PC-3 (cell line): Measurements from ENCODE around the gene NME7. TPM values are rescaled to one million over a fixed set of nuclear protein-coding genes. Genes with fewer than 3 reads are reported as not detected.

Source experiments
- ATAC-seq: fragments of 200-7000 bp; cut with Tn5 transposase; 2 replicates; pipeline ENCODE4 v1.9.1; 2020; ENCODE audit warnings: mild to moderate bottlenecking, moderate library complexity
- BruUV-seq: library from RNA; stranded (reverse); fragments of 400-500 nt; replicated peaks from 2 replicates; lab custom pipeline; 2021; lab: Mats Ljungman, UMichigan
- CTCF ChIA-PET: fragments of 300-600 bp; sonication (Branson Sonifier 250); formaldehyde crosslinking; loops from one replicate; lab custom pipeline; 2022; ENCODE audit warnings: antibody characterized with exemption; lab: Charles Lee
- POLR2A ChIA-PET: fragments of 300-600 bp; sonication (Branson Sonifier 250); formaldehyde crosslinking; loops from one replicate; lab custom pipeline; 2022; ENCODE audit warnings: antibody characterized with exemption; ENCODE audit not compliant: unreplicated experiment; lab: Charles Lee
- DNase-seq: peaks from one replicate; pipeline ENCODE4 v3.0.0-alpha.2; 2015
- H2AFZ ChIP-seq: fragments of 300-600 bp; sonication (generic); 2 replicates; pipeline ENCODE4 v1.6.0; 2016; ENCODE audit warnings: antibody characterized with exemption, low read length
- H3F3A ChIP-seq: fragments of 300-600 bp; sonication (generic); one replicate; pipeline ENCODE4 v1.6.0; 2017; ENCODE audit warnings: antibody characterized with exemption, low read length, control low read depth, mild to moderate bottlenecking; ENCODE audit not compliant: unreplicated experiment
- H3K27ac ChIP-seq: fragments of 300-600 bp; sonication (generic); 2 replicates; pipeline ENCODE4 v1.5.1; 2016; ENCODE audit warnings: mild to moderate bottlenecking, low read length
- H3K27me3 ChIP-seq: fragments of 300-600 bp; sonication (generic); 2 replicates; pipeline ENCODE4 v1.6.1; 2016; ENCODE audit warnings: low read length, mixed read lengths
- H3K36me3 ChIP-seq: fragments of 300-600 bp; sonication (generic); 2 replicates; pipeline ENCODE4 v1.6.1; 2016; ENCODE audit warnings: low read depth, mixed run types, low read length, mixed read lengths
- H3K4me1 ChIP-seq: fragments of 300-600 bp; sonication (generic); 2 replicates; pipeline ENCODE4 v1.5.1; 2016; ENCODE audit warnings: low read length; ENCODE audit not compliant: insufficient read depth
- H3K4me2 ChIP-seq: fragments of 300-600 bp; sonication (generic); 2 replicates; pipeline ENCODE4 v1.6.0; 2016; ENCODE audit warnings: low read length
- H3K4me3 ChIP-seq: fragments of 300-600 bp; sonication (generic); 2 replicates; pipeline ENCODE4 v1.5.1; 2016; ENCODE audit warnings: mild to moderate bottlenecking, low read length, mixed read lengths
- H3K79me2 ChIP-seq: fragments of 300-600 bp; sonication (generic); 2 replicates; pipeline ENCODE4 v1.6.1; 2017; ENCODE audit warnings: low read length, mixed read lengths
- H3K9ac ChIP-seq: fragments of 300-600 bp; sonication (generic); 2 replicates; pipeline ENCODE4 v1.6.0; 2016; ENCODE audit warnings: mild to moderate bottlenecking, low read length
- H3K9me2 ChIP-seq: fragments of 300-600 bp; sonication (generic); replicated peaks from 2 replicates; pipeline ENCODE4 v1.6.1; 2016; ENCODE audit warnings: mixed run types, low read length, mixed read lengths
- H3K9me3 ChIP-seq: fragments of 300-600 bp; sonication (generic); 2 replicates; pipeline ENCODE4 v1.6.1; 2016; ENCODE audit warnings: low read length, mixed read lengths
- H4K20me1 ChIP-seq: fragments of 300-600 bp; sonication (generic); 2 replicates; pipeline ENCODE4 v1.6.1; 2016; ENCODE audit warnings: low read length, mixed read lengths
- EZH2 ChIP-seq: fragments of 300-600 bp; sonication (generic); IDR thresholded peaks from one replicate; pipeline ENCODE4 v1.6.1; 2017; ENCODE audit warnings: antibody characterized with exemption, mild to moderate bottlenecking, low read length; ENCODE audit not compliant: unreplicated experiment
- EZH2phosphoT487 ChIP-seq: fragments of 300-600 bp; sonication (generic); IDR thresholded peaks from 2 replicates; pipeline ENCODE4 v1.6.1; 2018; ENCODE audit warnings: mild to moderate bottlenecking, antibody characterized with exemption, low read length, borderline replicate concordance
- intact Hi-C: fragments of 100-400 bp; cut with micrococcal nuclease; formaldehyde crosslinking; loops from 2 replicates; pipeline ENCODE4 v1.9.0; 2023
- total RNA-seq: library from RNA; depleted of rRNA; stranded (reverse); fragments of >200 nt; gene quantifications from 2 replicates; pipeline ENCODE4 v1.2.3, GENCODE V29; 2014
- TF ChIP-seq, protein P1 (sequence below): fragments of 300-600 bp; sonication (generic); conservative IDR thresholded peaks from 2 replicates; pipeline ENCODE4 v1.5.1; 2017; ENCODE audit warnings: antibody characterized with exemption, low read depth, mild to moderate bottlenecking, low read length

NME7 gene
- total RNA-seq, 1 experiment from 2014 or later = 18.9 TPM

DNA sequence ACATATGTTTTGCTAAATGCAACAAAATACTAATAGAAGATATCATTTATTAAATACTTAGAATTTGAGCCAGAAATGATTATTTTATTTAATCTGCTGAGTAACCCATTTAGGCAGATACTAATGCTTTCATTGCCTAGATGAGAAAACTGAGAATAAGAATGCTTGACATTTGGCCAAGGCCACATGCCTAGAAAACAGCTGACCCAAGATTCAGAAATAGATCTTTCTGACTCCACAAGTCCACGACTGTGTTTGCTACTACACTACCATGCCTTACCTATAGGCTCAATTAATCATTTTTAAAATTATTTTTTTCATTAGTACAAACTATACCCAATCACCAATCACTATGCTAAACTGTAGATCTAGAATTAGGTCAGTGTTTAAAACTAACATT is 131.5 kb downstream of the NME7 start:
- intact Hi-C loops = no loop called here
- no peak overlapping the region for H2AFZ ChIP-seq

DNA sequence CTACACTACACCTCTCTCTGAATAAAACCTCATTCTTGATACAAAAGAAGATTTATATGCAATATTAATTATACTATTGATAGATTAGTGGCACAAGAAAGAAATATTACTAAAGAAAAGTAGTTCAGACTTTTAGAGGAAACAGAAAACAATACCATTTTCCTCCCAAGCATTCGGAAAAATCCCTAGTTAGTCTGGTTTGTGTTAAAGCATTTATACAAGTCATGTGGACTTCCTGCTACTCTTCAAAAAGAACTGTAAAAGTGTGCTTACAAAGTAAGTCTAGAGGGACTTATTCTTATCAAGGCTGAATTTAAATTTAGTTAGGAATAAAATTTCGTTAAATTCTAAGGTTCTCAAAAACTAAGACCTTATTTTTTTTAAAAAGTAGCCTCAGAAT is 132.0 kb downstream of the NME7 start:
- Histone ChIP-seq H3K9me2 (no peaks in the 10 kb centered on the region), H3K4me1 (peaks cover 5% of the 10 kb centered on the region), H3K9ac (no peak overlapping the region), H3K9me3 (no peaks in the 10 kb centered on the region), H3K27ac (no peak overlapping the region), H3K4me3 (no peak overlapping the region), H3K79me2 (no peaks in the 10 kb centered on the region), H4K20me1 (no peaks in the 10 kb centered on the region), H3K4me2 (no peak overlapping the region), H2AFZ (no peak overlapping the region), H3K27me3 (no peaks in the 10 kb centered on the region), H3K36me3 (no peaks in the 10 kb centered on the region), H3F3A (no peaks in the 10 kb centered on the region)
- no peak for ATAC-seq
- intact Hi-C loops = no loop called here
- BruUV-seq = no TSS peak
- ChIA-PET POLR2A (no interaction called here), CTCF (no interaction called here)
- no peak for DNase-seq
- TF ChIP-seq EZH2 = no peak
- TF ChIP-seq EZH2phosphoT487 = no peak
- TF ChIP-seq, protein P1, sequence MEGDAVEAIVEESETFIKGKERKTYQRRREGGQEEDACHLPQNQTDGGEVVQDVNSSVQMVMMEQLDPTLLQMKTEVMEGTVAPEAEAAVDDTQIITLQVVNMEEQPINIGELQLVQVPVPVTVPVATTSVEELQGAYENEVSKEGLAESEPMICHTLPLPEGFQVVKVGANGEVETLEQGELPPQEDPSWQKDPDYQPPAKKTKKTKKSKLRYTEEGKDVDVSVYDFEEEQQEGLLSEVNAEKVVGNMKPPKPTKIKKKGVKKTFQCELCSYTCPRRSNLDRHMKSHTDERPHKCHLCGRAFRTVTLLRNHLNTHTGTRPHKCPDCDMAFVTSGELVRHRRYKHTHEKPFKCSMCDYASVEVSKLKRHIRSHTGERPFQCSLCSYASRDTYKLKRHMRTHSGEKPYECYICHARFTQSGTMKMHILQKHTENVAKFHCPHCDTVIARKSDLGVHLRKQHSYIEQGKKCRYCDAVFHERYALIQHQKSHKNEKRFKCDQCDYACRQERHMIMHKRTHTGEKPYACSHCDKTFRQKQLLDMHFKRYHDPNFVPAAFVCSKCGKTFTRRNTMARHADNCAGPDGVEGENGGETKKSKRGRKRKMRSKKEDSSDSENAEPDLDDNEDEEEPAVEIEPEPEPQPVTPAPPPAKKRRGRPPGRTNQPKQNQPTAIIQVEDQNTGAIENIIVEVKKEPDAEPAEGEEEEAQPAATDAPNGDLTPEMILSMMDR = no peak

More for the DNA sequence above, 131.5 kb downstream of the NME7 start:
- Histone ChIP-seq H3K36me3 (no peaks in the 10 kb centered on the region), H3K9me2 (no peaks in the 10 kb centered on the region), H3K9ac (no peak overlapping the region), H3K4me1 (peaks cover 11% of the 10 kb centered on the region), H3K79me2 (no peaks in the 10 kb centered on the region), H4K20me1 (no peaks in the 10 kb centered on the region), H3K27ac (no peak overlapping the region), H3K4me3 (no peak overlapping the region), H3K9me3 (no peaks in the 10 kb centered on the region), H3F3A (no peaks in the 10 kb centered on the region), H3K27me3 (no peaks in the 10 kb centered on the region), H3K4me2 (no peak overlapping the region)
- ATAC-seq (no peak), DNase-seq (no peak)
- CTCF ChIA-PET = no interaction called here
- TF ChIP-seq EZH2phosphoT487 (no peak), EZH2 (no peak)
- TF ChIP-seq, protein P1 = no peak
- no TSS peak for BruUV-seq
- POLR2A ChIA-PET = no interaction called here

DNA sequence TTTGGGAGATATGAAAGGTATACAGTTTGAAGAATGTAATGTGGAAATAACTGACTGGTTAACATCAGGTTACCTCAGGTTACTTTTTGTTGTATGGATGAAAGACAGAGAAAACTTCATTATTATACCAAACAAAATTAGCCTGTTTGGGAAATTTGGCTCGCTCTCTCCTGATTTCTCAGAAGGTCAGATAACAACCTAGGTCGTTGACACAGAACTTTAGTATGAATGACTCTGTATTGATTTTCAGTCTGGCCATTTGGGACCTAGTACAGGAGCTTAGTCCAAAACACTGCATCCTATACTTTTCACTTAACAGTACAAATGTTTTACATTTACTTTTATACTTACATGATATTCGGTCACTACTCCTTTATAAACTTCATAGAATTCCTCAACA is 132.8 kb downstream of the NME7 start:
- H3K4me1 ChIP-seq = no peaks in the 10 kb centered on the region
- no peaks in the 10 kb centered on the region for H3K9me3 ChIP-seq
- ChIA-PET CTCF (no interaction called here), POLR2A (no interaction called here)
- no peak for DNase-seq
- H3K4me2 ChIP-seq = no peak overlapping the region
- no peaks in the 10 kb centered on the region for H3K36me3 ChIP-seq
- no peaks in the 10 kb centered on the region for H3K27me3 ChIP-seq
- H3K4me3 ChIP-seq = no peak overlapping the region
- no peaks in the 10 kb centered on the region for H3K79me2 ChIP-seq
- no peak overlapping the region for H3K27ac ChIP-seq
- ATAC-seq = no peak
- no peak overlapping the region for H2AFZ ChIP-seq
- no peaks in the 10 kb centered on the region for H3K9me2 ChIP-seq
- H3K9ac ChIP-seq = no peak overlapping the region
- TF ChIP-seq EZH2phosphoT487 (no peak), EZH2 (no peak)
- TF ChIP-seq, protein P1 = no peak
- no TSS peak for BruUV-seq
- no peaks in the 10 kb centered on the region for H4K20me1 ChIP-seq
- intact Hi-C loops = no loop called here
- H3F3A ChIP-seq = no peaks in the 10 kb centered on the region
